Natural killer cell (primary cell): ENCODE measurements around the gene SORCS2. TPM values are rescaled to one million over a fixed set of nuclear protein-coding genes. Genes with fewer than 3 reads are reported as not detected.
A peak's percentile ranks its signal among the peaks of the same experiment; 100 is the strongest.

Experiments used
- ATAC-seq, 3 donors: fragments of 150-1000 bp in 2 of 3; fragments of 200-7000 bp in 1 of 3; cut with Tn5 transposase; 1 replicate in 1 of 3; 2 replicates in 2 of 3; pipeline ENCODE4 v1.10.0; 2021; ENCODE audit warnings: mild to moderate bottlenecking in 2 of 3, moderate library complexity in 2 of 3
- DNase-seq, 2 donors: peaks; one replicate each; pipeline versions ENCODE4 v3.0.0 to v3.0.0-alpha.2; 2013 to 2021; ENCODE audit warnings: mixed read lengths in 1 of 2
- H3K27ac ChIP-seq: one replicate; pipeline ENCODE4 v1.5.1; 2013; ENCODE audit warnings: mild to moderate bottlenecking, low read length
- H3K27me3 ChIP-seq: one replicate; pipeline ENCODE4 v1.6.1; 2013; ENCODE audit warnings: low read length; ENCODE audit not compliant: control insufficient read depth, insufficient read depth
- H3K36me3 ChIP-seq: one replicate; pipeline ENCODE4 v1.6.1; 2013; ENCODE audit warnings: low read length; ENCODE audit not compliant: control insufficient read depth, insufficient read depth
- H3K4me1 ChIP-seq: one replicate; pipeline ENCODE4 v1.6.1; 2013; ENCODE audit warnings: low read length; ENCODE audit not compliant: control insufficient read depth, insufficient read depth
- H3K4me3 ChIP-seq: one replicate; pipeline ENCODE4 v1.5.1; 2013; ENCODE audit warnings: low read length
- H3K9me3 ChIP-seq: one replicate; pipeline ENCODE4 v1.6.1; 2013; ENCODE audit warnings: low read length; ENCODE audit not compliant: control insufficient read depth, insufficient read depth
- H3K27ac Mint-ChIP-seq, 2 donors: one replicate each; pipeline ENCODE4 v1.8.0; 2022; ENCODE audit warnings: mild to moderate bottlenecking in 2 of 2, mixed read lengths in 2 of 2, moderate library complexity in 1 of 2
- H3K27me3 Mint-ChIP-seq, 2 donors: one replicate each; pipeline ENCODE4 v1.8.0; 2022; ENCODE audit warnings: low read depth in 2 of 2, mixed read lengths in 2 of 2
- H3K36me3 Mint-ChIP-seq: one replicate; pipeline ENCODE4 v1.8.0; 2022; ENCODE audit warnings: mixed read lengths
- H3K4me1 Mint-ChIP-seq, 2 donors: one replicate each; pipeline ENCODE4 v1.8.0; 2022; ENCODE audit warnings: mixed read lengths in 2 of 2
- H3K4me3 Mint-ChIP-seq: one replicate; pipeline ENCODE4 v1.8.0; 2022; ENCODE audit warnings: mild to moderate bottlenecking, moderate library complexity, mixed read lengths
- H3K9me3 Mint-ChIP-seq, 2 donors: one replicate each; pipeline ENCODE4 v1.8.0; 2022; ENCODE audit warnings: mixed read lengths in 2 of 2
- WGBS: methylation state at CpG from one replicate; pipeline ENCODE4 v1.1.7; 2013; ENCODE audit warnings: missing lambda C conversion rate; ENCODE audit not compliant: insufficient coverage; 5-methylcytosine and 5-hydroxymethylcytosine counted together
- intact Hi-C: fragments of 100-400 bp; cut with micrococcal nuclease; formaldehyde crosslinking; loops from one replicate; pipeline ENCODE4 v1.14.2; 2022
- total RNA-seq, 4 donors: library from RNA; stranded (reverse); fragments of 120-200 nt in 1 of 4; gene quantifications; one replicate each; pipeline versions ENCODE4 v1.2.3 to v1.2.4, GENCODE V29; 2013 to 2022
- TF ChIP-seq, protein P1 (sequence below): fragments of 200-600 bp; IDR thresholded peaks from one replicate; pipeline ENCODE4 v1.8.0; 2022; ENCODE audit warnings: antibody characterized with exemption

Gene SORCS2
- total RNA-seq, 3 donors from 2014 or later (not counting 1 experiment from before 2014, with no cell fraction given) = 1.2 to 2.5 (median 1.4) TPM

- Histone ChIP-seq H3K9me3 (no peaks in the 10 kb centered on the region), H3K4me3 (no peak overlapping the region), H3K27ac (no peak overlapping the region), H3K4me1 (peaks cover 56% of the 10 kb centered on the region), H3K36me3 (no peaks in the 10 kb centered on the region), H3K27me3 (no peaks in the 10 kb centered on the region)
- ATAC-seq (peak in 1 of 3 donors; percentile 20), DNase-seq (no peak)
- no peak overlapping the region for H3K27ac Mint-ChIP-seq
- H3K4me1 Mint-ChIP-seq = peaks cover 2 to 33% of the 10 kb centered on the region in 2 donors
- 96% methylated on average over 6 of the region's 6 CpGs for WGBS
- intact Hi-C loops = no loop called here
- TF ChIP-seq, protein P1, sequence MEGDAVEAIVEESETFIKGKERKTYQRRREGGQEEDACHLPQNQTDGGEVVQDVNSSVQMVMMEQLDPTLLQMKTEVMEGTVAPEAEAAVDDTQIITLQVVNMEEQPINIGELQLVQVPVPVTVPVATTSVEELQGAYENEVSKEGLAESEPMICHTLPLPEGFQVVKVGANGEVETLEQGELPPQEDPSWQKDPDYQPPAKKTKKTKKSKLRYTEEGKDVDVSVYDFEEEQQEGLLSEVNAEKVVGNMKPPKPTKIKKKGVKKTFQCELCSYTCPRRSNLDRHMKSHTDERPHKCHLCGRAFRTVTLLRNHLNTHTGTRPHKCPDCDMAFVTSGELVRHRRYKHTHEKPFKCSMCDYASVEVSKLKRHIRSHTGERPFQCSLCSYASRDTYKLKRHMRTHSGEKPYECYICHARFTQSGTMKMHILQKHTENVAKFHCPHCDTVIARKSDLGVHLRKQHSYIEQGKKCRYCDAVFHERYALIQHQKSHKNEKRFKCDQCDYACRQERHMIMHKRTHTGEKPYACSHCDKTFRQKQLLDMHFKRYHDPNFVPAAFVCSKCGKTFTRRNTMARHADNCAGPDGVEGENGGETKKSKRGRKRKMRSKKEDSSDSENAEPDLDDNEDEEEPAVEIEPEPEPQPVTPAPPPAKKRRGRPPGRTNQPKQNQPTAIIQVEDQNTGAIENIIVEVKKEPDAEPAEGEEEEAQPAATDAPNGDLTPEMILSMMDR = no peak
- H3K27me3 Mint-ChIP-seq = no peaks in the 10 kb centered on the region
- no peaks in the 10 kb centered on the region for H3K36me3 Mint-ChIP-seq
- no peaks in the 10 kb centered on the region for H3K9me3 Mint-ChIP-seq
- no peak overlapping the region for H3K4me3 Mint-ChIP-seq
Measured at GRCh38 chr4:7657545-7658297, 465.4 kb downstream of the SORCS2 start.

- Mint-ChIP-seq H3K4me1 (peaks cover 0 to 30% of the 10 kb centered on the region in 2 donors), H3K27ac (no peak overlapping the region), H3K9me3 (no peaks in the 10 kb centered on the region), H3K4me3 (no peak overlapping the region), H3K27me3 (no peaks in the 10 kb centered on the region), H3K36me3 (no peaks in the 10 kb centered on the region)
- Histone ChIP-seq H3K4me1 (peaks cover 48% of the 10 kb centered on the region), H3K36me3 (no peaks in the 10 kb centered on the region), H3K4me3 (no peak overlapping the region), H3K27ac (no peak overlapping the region), H3K27me3 (no peaks in the 10 kb centered on the region), H3K9me3 (no peaks in the 10 kb centered on the region)
- DNase-seq = no peak
- TF ChIP-seq, protein P1 = no peak
- intact Hi-C loops = no loop called here
- no peak for ATAC-seq
- 86% methylated on average over 5 of the region's 5 CpGs for WGBS
Measured at GRCh38 chr4:7658341-7659204, 466.2 kb downstream of the SORCS2 start.

- no peaks in the 10 kb centered on the region for H3K27me3 ChIP-seq
- DNase-seq (no peak), ATAC-seq (no peak)
- no peak overlapping the region for H3K27ac Mint-ChIP-seq
- H3K27me3 Mint-ChIP-seq = no peaks in the 10 kb centered on the region
- no peak overlapping the region for H3K27ac ChIP-seq
- 87% methylated on average over 8 of the region's 8 CpGs for WGBS
- H3K9me3 ChIP-seq = no peaks in the 10 kb centered on the region
- H3K9me3 Mint-ChIP-seq = no peaks in the 10 kb centered on the region
- intact Hi-C loops = no loop called here
- H3K4me3 ChIP-seq = no peak overlapping the region
- H3K4me1 Mint-ChIP-seq = peaks cover 0 to 20% of the 10 kb centered on the region in 2 donors
- no peaks in the 10 kb centered on the region for H3K36me3 Mint-ChIP-seq
- TF ChIP-seq, protein P1 = no peak
- H3K4me3 Mint-ChIP-seq = no peak overlapping the region
- peaks cover 38% of the 10 kb centered on the region for H3K4me1 ChIP-seq
- no peaks in the 10 kb centered on the region for H3K36me3 ChIP-seq
Measured at GRCh38 chr4:7659429-7660175, 467.3 kb downstream of the SORCS2 start.
